B cell (primary cell): Measurements from ENCODE around the gene PLEKHO2. TPM values are rescaled to one million over a fixed set of nuclear protein-coding genes. Genes with fewer than 3 reads are reported as not detected.

ENCODE experiments used
- ATAC-seq: fragments of 200-7000 bp; cut with Tn5 transposase; one replicate; pipeline ENCODE4 v1.10.0; 2021; ENCODE audit warnings: low read depth, mild to moderate bottlenecking, moderate number of reproducible peaks, moderate library complexity
- CTCF ChIA-PET: fragments of 350-600 bp; sonication (Branson Sonifier 250); formaldehyde crosslinking; loops from one replicate; lab custom pipeline; 2021; ENCODE audit warnings: antibody characterized with exemption, inconsistent platforms; lab: Charles Lee
- POLR2A ChIA-PET: fragments of 350-600 bp; sonication (Branson Sonifier 250); formaldehyde crosslinking; loops from one replicate; lab custom pipeline; 2021; ENCODE audit warnings: antibody characterized with exemption; lab: Charles Lee
- DNase-seq: peaks from one replicate; pipeline ENCODE4 v3.0.0; 2013
- H2AFZ ChIP-seq: 2 replicates; pipeline ENCODE4 v1.6.1; 2012; ENCODE audit warnings: mild to moderate bottlenecking, low read depth, low read length; ENCODE audit not compliant: insufficient read depth, poor library complexity, severe bottlenecking
- H3K27ac ChIP-seq, 2 donors: 1 replicate in 1 of 2; 2 replicates in 1 of 2; pipeline ENCODE4 v1.5.1; 2012 to 2013; ENCODE audit warnings: low read length in 2 of 2, mild to moderate bottlenecking in 2 of 2, moderate library complexity in 1 of 2
- H3K27me3 ChIP-seq, 4 experiments: fragments of 200-600 bp in 1 of 4; sonication (generic) in 1 of 4; replicated peaks in 1 of 4; 1 replicate in 2 of 4; 2 replicates in 2 of 4; pipeline versions ENCODE4 v1.6.1 to v1.7.0; 2013 to 2016; ENCODE audit warnings: low read length in 3 of 4, mild to moderate bottlenecking in 2 of 4, mixed read lengths in 1 of 4, moderate library complexity in 1 of 4; ENCODE audit not compliant: insufficient read depth in 4 of 4, control insufficient read depth in 3 of 4; ENCODE audit errors: control extremely low read depth in 1 of 4
- H3K36me3 ChIP-seq, 2 experiments: replicated peaks in 1 of 2; 1 replicate in 1 of 2; 2 replicates in 1 of 2; pipeline versions ENCODE4 v1.6.1 to v1.7.1; 2013; ENCODE audit warnings: low read length in 1 of 2; ENCODE audit not compliant: insufficient read depth in 2 of 2, control insufficient read depth in 1 of 2; ENCODE audit errors: control extremely low read depth in 1 of 2, extremely low read depth in 1 of 2
- H3K4me1 ChIP-seq, 2 donors: fragments of 200-600 bp in 1 of 2; sonication (generic) in 1 of 2; 1 replicate in 1 of 2; 2 replicates in 1 of 2; pipeline versions ENCODE4 v1.5.1 to v1.6.1; 2013 to 2017; ENCODE audit warnings: low read length in 2 of 2; ENCODE audit not compliant: control insufficient read depth in 2 of 2, insufficient read depth in 2 of 2
- H3K4me2 ChIP-seq: replicated peaks from 2 replicates; pipeline ENCODE3; 2012; ENCODE audit warnings: mild to moderate bottlenecking, low read depth, low read length; ENCODE audit not compliant: poor library complexity, severe bottlenecking
- H3K4me3 ChIP-seq, 5 experiments: fragments of 200-600 bp in 1 of 5; sonication (generic) in 1 of 5; 1 replicate in 3 of 5; 2 replicates in 2 of 5; pipeline versions ENCODE4 v1.5.1 to v1.7.0; 2011 to 2016; ENCODE audit warnings: low read length in 4 of 5, mild to moderate bottlenecking in 4 of 5, low read depth in 2 of 5, control low read depth in 1 of 5, moderate library complexity in 1 of 5; ENCODE audit not compliant: insufficient read depth in 1 of 5; ENCODE audit errors: control extremely low read depth in 1 of 5, extremely low read depth in 1 of 5
- H3K79me2 ChIP-seq: fragments of 200-600 bp; sonication (generic); one replicate; pipeline ENCODE4 v1.6.0; 2016; ENCODE audit warnings: low read length; ENCODE audit not compliant: control insufficient read depth, insufficient read depth
- H3K9ac ChIP-seq: fragments of 200-600 bp; sonication (generic); 2 replicates; pipeline ENCODE4 v1.6.1; 2017; ENCODE audit warnings: mild to moderate bottlenecking, low read length, moderate library complexity
- H3K9me3 ChIP-seq, 3 donors: one replicate each; pipeline versions ENCODE4 v1.6.1 to v1.7.1; 2013; ENCODE audit warnings: low read length in 2 of 3; ENCODE audit not compliant: control insufficient read depth in 2 of 3, insufficient read depth in 1 of 3; ENCODE audit errors: control extremely low read depth in 1 of 3
- H4K20me1 ChIP-seq: 2 replicates; pipeline ENCODE4 v1.6.0; 2012; ENCODE audit warnings: mild to moderate bottlenecking, low read length; ENCODE audit not compliant: insufficient read depth, control insufficient read depth, poor library complexity, severe bottlenecking
- H3K27ac Mint-ChIP-seq: one replicate; pipeline ENCODE4 v1.8.0; 2021; ENCODE audit warnings: mixed read lengths
- H3K27me3 Mint-ChIP-seq: one replicate; pipeline ENCODE4 v1.8.0; 2021; ENCODE audit warnings: mixed read lengths
- H3K4me1 Mint-ChIP-seq: one replicate; pipeline ENCODE4 v1.8.0; 2021; ENCODE audit warnings: mixed read lengths
- H3K4me3 Mint-ChIP-seq: one replicate; pipeline ENCODE4 v1.8.0; 2021; ENCODE audit warnings: mixed read lengths
- H3K9me3 Mint-ChIP-seq: one replicate; pipeline ENCODE4 v1.8.0; 2022; ENCODE audit warnings: mixed read lengths; ENCODE audit not compliant: insufficient read depth
- EZH2 ChIP-seq: IDR thresholded peaks from 2 replicates; pipeline ENCODE4 v1.6.1; 2012; ENCODE audit warnings: borderline replicate concordance, low read depth, mild to moderate bottlenecking, moderate library complexity, low read length; ENCODE audit not compliant: insufficient read depth, poor library complexity, severe bottlenecking
- WGBS: methylation state at CpG from one replicate; pipeline ENCODE4 v1.1.5; 2013; ENCODE audit warnings: missing lambda C conversion rate; ENCODE audit not compliant: insufficient coverage; 5-methylcytosine and 5-hydroxymethylcytosine counted together
- intact Hi-C: fragments of 100-400 bp; cut with micrococcal nuclease; formaldehyde crosslinking; loops from one replicate; pipeline ENCODE4 v1.10.0; 2022
- polyA plus RNA-seq: library from polyadenylated mRNA; depleted of rRNA; stranded (reverse); fragments of >200 nt; gene quantifications from 2 replicates; pipeline ENCODE4 v1.2.3, GENCODE V29; 2012
- total RNA-seq, 2 donors: library from RNA; stranded (reverse); fragments of 120-200 nt in 1 of 2; gene quantifications; 1 replicate in 1 of 2; 2 replicates in 1 of 2; pipeline versions ENCODE4 v1.2.3 to v1.2.4, GENCODE V29; 2013 to 2022
- TF ChIP-seq, protein P1 (sequence below): fragments of 200-600 bp; IDR thresholded peaks from one replicate; pipeline ENCODE4 v1.8.0; 2022; ENCODE audit warnings: antibody characterized with exemption, mild to moderate bottlenecking

PLEKHO2 gene
- total and polyA plus RNA-seq, 2 donors (not counting 1 experiment from before 2014, with no cell fraction given) = 13.7 to 23.1 TPM

DNA sequence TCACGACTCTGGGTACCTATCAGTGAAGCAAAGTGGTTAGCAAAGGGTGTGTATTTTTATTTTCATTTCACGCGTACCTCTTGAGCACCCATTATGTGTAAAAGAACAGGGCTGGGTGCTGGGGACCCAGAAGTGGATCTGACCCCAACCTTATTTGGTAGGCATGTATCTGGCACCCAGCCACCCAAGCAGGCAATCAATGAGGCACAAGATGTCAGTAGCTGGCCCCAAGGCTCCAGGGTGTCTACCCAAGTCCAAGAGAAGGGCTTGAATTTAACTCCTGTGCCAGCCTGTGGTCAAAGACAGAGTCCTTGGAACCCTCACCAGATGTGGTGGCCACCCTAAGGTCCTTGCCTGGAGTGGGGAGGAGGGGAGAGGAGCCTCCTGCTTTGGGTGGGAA lies 5.7 kb downstream of the PLEKHO2 start:
- TF ChIP-seq, protein P1, sequence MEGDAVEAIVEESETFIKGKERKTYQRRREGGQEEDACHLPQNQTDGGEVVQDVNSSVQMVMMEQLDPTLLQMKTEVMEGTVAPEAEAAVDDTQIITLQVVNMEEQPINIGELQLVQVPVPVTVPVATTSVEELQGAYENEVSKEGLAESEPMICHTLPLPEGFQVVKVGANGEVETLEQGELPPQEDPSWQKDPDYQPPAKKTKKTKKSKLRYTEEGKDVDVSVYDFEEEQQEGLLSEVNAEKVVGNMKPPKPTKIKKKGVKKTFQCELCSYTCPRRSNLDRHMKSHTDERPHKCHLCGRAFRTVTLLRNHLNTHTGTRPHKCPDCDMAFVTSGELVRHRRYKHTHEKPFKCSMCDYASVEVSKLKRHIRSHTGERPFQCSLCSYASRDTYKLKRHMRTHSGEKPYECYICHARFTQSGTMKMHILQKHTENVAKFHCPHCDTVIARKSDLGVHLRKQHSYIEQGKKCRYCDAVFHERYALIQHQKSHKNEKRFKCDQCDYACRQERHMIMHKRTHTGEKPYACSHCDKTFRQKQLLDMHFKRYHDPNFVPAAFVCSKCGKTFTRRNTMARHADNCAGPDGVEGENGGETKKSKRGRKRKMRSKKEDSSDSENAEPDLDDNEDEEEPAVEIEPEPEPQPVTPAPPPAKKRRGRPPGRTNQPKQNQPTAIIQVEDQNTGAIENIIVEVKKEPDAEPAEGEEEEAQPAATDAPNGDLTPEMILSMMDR = no peak
- TF ChIP-seq EZH2 = no peak
- CTCF ChIA-PET = interaction anchor here (1.1 to 3.3 kb wide), 3 partner anchors 11 to 58 kb away, joined by 3 to 16 read pairs (median 3); no protein-coding TSS in a partner anchor
- peak overlapping the region; percentile 91 for H3K4me3 Mint-ChIP-seq
- peak overlapping the region; percentile 22 for H3K9ac ChIP-seq
- peaks cover 66 to 68% of the 10 kb centered on the region in 2 donors for H3K4me1 ChIP-seq
- H3K9me3 Mint-ChIP-seq = no peaks in the 10 kb centered on the region
- peak overlapping the region; percentile 96 for H3K4me2 ChIP-seq
- H3K36me3 ChIP-seq = peaks cover 0 to 47% of the 10 kb centered on the region in 2 experiments
- H3K27me3 Mint-ChIP-seq = no peaks in the 10 kb centered on the region
- peak overlapping the region; percentile 75 for H3K27ac Mint-ChIP-seq
- peaks cover 99% of the 10 kb centered on the region for H3K79me2 ChIP-seq
- H3K27ac ChIP-seq = peak overlapping the region in 1 of 2 donors; percentile 85
- H4K20me1 ChIP-seq = peaks cover 81% of the 10 kb centered on the region
- POLR2A ChIA-PET = interaction anchor here (0.6 to 1.1 kb wide), 2 partner anchors 142 to 445 kb away, joined by 3 read pairs; partner anchors contain the start of gene SPG21
- DNase-seq (no peak), ATAC-seq (no peak)
- H3K4me1 Mint-ChIP-seq = peaks cover 79% of the 10 kb centered on the region
- intact Hi-C loops = no loop called here
- H3K27me3 ChIP-seq = no peaks in the 10 kb centered on the region
- no peaks in the 10 kb centered on the region for H3K9me3 ChIP-seq
- 40% methylated on average over 1 of the region's 3 CpGs for WGBS
- H3K4me3 ChIP-seq = no peak overlapping the region
- no peak overlapping the region for H2AFZ ChIP-seq

DNA sequence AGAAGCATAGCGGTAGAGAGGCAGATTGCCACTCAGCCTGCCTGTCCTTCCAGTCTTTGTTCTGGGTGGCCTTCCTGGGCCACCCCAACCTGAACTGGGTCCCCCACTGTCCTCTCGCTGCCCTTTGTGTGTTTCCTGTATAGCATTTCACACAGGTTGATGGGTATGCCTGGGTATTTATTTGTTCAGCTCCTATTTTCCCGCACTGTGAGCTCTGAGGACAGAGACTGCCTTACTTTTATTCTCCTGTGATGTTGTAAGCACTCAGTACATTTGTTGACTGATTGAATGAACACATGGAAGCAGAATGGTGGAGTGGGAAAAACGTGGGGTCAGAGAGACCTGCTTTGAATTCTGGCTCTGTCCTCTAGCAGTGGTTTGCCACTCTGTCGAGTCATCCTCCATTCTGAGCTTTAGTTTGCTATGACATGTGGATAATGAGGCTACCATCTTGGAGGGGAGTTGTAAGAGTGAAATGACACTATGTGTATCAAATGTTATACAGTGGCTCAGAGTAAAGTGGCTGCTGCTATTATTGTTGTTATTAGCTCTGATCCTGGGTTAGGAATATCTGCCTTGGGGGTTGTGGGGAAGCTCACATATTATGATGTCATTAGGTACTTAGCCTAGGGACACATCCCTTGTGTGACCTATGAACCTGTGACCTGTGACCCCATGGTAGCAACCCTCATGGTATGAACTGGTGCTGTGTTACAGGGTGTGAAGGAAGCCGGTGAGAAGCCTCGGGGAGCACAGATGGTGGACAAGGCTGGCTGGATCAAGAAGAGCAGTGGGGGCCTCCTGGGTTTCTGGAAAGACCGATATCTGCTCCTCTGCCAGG lies 6.4 kb downstream of the PLEKHO2 start:
- H3K79me2 ChIP-seq = peaks cover 99% of the 10 kb centered on the region
- ChIA-PET POLR2A (no interaction called here), CTCF (interaction anchor here (1.1 to 1.5 kb wide), 2 partner anchors 10 to 12 kb away, joined by 3 to 4 read pairs; no protein-coding TSS in a partner anchor)
- H3K9me3 ChIP-seq = no peaks in the 10 kb centered on the region
- DNase-seq (no peak), ATAC-seq (no peak)
- TF ChIP-seq EZH2 = no peak
- TF ChIP-seq, protein P1 = no peak
- intact Hi-C loops = no loop called here
- Mint-ChIP-seq H3K9me3 (no peaks in the 10 kb centered on the region), H3K27ac (peak overlapping the region; percentile 27), H3K4me1 (peaks cover 73% of the 10 kb centered on the region), H3K4me3 (peak overlapping the region; percentile 15), H3K27me3 (no peaks in the 10 kb centered on the region)
- H2AFZ ChIP-seq = no peak overlapping the region
- peaks cover 59 to 62% of the 10 kb centered on the region in 2 donors for H3K4me1 ChIP-seq
- peak overlapping the region; percentile 96 for H3K4me2 ChIP-seq
- H3K27ac ChIP-seq = no peak overlapping the region
- no peak overlapping the region for H3K9ac ChIP-seq
- peaks cover 0 to 49% of the 10 kb centered on the region in 2 experiments for H3K36me3 ChIP-seq
- peaks cover 81% of the 10 kb centered on the region for H4K20me1 ChIP-seq
- no peak overlapping the region for H3K4me3 ChIP-seq
- H3K27me3 ChIP-seq = no peaks in the 10 kb centered on the region
- WGBS = 93% methylated on average over 7 of the region's 8 CpGs
